Stimulated activated CD8-positive, alpha-beta memory T cell treated with anti-CD3 and anti-CD28 coated beads, Interleukin-12 subunit alpha, Interleukin-12 subunit beta, amount 100 ng/mL, for 24 hours (primary cell): ENCODE measurements around the gene TTC22.

Experiments
- DNase-seq: peaks from one replicate; pipeline ENCODE4 v3.0.0-alpha.2; 2020; ENCODE audit errors: extremely low read depth

TTC22 gene

GRCh38 chr1:54808443-54809207, 7.5 kb upstream of the TTC22 start:
- no peak for DNase-seq

- no peak for DNase-seq
Measured at GRCh38 chr1:54807756-54808155, 6.6 kb upstream of the TTC22 start.

GRCh38 chr1:54806931-54807611, 5.9 kb upstream of the TTC22 start:
- DNase-seq: no peak

- no peak for DNase-seq
Measured at GRCh38 chr1:54805981-54806381, 4.9 kb upstream of the TTC22 start.

- no peak for DNase-seq
Measured at GRCh38 chr1:54805466-54805865, 4.3 kb upstream of the TTC22 start.

- no peak for DNase-seq
Measured at GRCh38 chr1:54804471-54805132, 3.5 kb upstream of the TTC22 start.

GRCh38 chr1:54803761-54804470, 2.8 kb upstream of the TTC22 start:
- DNase-seq: no peak

- no peak for DNase-seq
Measured at GRCh38 chr1:54800041-54800898, 853 bp downstream of the TTC22 start.

GRCh38 chr1:54798769-54799641, 2.1 kb downstream of the TTC22 start:
- no peak for DNase-seq

- no peak for DNase-seq
Measured at GRCh38 chr1:54798206-54798605, 2.9 kb downstream of the TTC22 start.

GRCh38 chr1:54796902-54797301, 4.2 kb downstream of the TTC22 start:
- no peak for DNase-seq

- DNase-seq: no peak
Measured at GRCh38 chr1:54795841-54796468, 5.2 kb downstream of the TTC22 start.

- DNase-seq: no peak
Measured at GRCh38 chr1:54795356-54795665, 5.8 kb downstream of the TTC22 start.

- DNase-seq: no peak
Measured at GRCh38 chr1:54794451-54795355, 6.4 kb downstream of the TTC22 start.

- no peak for DNase-seq
Measured at GRCh38 chr1:54792686-54793282, 8.3 kb downstream of the TTC22 start.

- DNase-seq: no peak
Measured at GRCh38 chr1:54791880-54792522, 9.1 kb downstream of the TTC22 start.

- no peak for DNase-seq
Measured at GRCh38 chr1:54788459-54788858, 12.7 kb downstream of the TTC22 start.

GRCh38 chr1:54787604-54788003, 13.5 kb downstream of the TTC22 start:
- no peak for DNase-seq
